SK-N-MC (cell line): Measurements from ENCODE around the gene SYNE1.
"Not testable (repeated sequence)": the region's sequence is repeated elsewhere in the genome, so short reads cannot be mapped to it uniquely, and the experiment has no call there.

Experiments used
- DNase-seq: peaks from one replicate; pipeline ENCODE4 v3.0.0-alpha.2; 2011; ENCODE audit warnings: low read depth, low spot score
- H3K27ac ChIP-seq: fragments of 200-600 bp; sonication (generic); 2 replicates; pipeline ENCODE4 v1.5.1; 2016; ENCODE audit warnings: mixed run types
- H3K36me3 ChIP-seq: fragments of 200-600 bp; sonication (generic); 2 replicates; pipeline ENCODE4 v1.6.1; 2017; ENCODE audit warnings: antibody characterized with exemption, low read length, mixed read lengths; ENCODE audit not compliant: insufficient read depth
- H3K4me3 ChIP-seq: fragments of 200-600 bp; sonication (generic); 2 replicates; pipeline ENCODE4 v1.5.1; 2016
- H3K9ac ChIP-seq: fragments of 200-600 bp; sonication (generic); 2 replicates; pipeline ENCODE4 v1.8.0; 2017; ENCODE audit warnings: mixed run types, mixed read lengths; ENCODE audit not compliant: insufficient read length
- H3K9me3 ChIP-seq: fragments of 200-600 bp; sonication (generic); 2 replicates; pipeline ENCODE4 v1.6.1; 2017; ENCODE audit warnings: low read depth, mild to moderate bottlenecking, antibody characterized with exemption, low read length, moderate library complexity, mixed read lengths
- EZH2 ChIP-seq: fragments of 200-600 bp; sonication (generic); IDR thresholded peaks from one replicate; pipeline ENCODE4 v1.6.1; 2017; ENCODE audit warnings: antibody characterized with exemption
- FOXP2 ChIP-seq: optimal IDR thresholded peaks from 2 replicates; pipeline ENCODE3; 2011; ENCODE audit warnings: mild to moderate bottlenecking, moderate library complexity; ENCODE audit not compliant: insufficient read depth; ENCODE audit errors: extremely low read length, control extremely low read depth
- POLR2AphosphoS5 ChIP-seq: IDR thresholded peaks from 2 replicates; pipeline ENCODE4 v1.6.1; 2012; ENCODE audit warnings: mild to moderate bottlenecking, low read depth, low read length, borderline replicate concordance

SYNE1 gene

DNA sequence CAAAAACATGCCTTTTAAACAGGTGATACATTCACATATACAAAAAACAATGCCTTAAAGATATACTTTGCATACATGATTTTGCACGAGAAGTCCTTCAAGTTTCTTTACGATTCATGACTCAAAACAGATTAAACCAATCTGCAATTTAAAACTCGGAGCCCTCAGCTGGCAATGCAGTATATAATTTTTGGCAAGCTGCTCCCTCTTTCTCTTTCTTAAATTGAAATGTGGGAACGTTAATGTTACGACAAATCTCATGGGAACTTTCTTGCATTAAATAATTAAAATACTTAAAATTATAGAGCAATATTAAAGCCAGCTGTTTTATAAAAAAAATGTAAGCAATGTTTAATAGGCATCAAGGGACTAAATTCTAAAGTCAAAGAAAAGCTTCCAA is 495.1 kb downstream of the SYNE1 start:
- TF ChIP-seq FOXP2 (no peak), POLR2AphosphoS5 (no peak), EZH2 (no peak)

DNA sequence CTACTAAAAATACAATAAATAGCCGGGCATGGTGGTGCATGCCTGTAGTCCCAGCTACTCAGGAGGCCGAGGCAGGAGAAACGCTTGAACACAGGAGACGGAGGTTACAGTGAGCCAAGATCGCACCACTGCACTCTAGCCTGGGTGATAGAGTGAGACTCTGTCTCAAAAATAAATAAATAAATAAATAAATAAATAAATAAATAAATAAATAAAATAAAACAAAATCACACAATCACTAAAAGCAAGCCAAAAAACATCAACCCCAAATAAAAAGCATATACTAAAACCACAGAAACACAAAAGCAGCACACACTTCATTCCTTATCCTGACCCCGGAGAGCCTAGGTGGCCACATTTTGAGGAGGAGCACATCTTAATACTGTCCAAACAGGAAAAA is 498.8 kb downstream of the SYNE1 start:
- not testable (repeated sequence) for H3K36me3 ChIP-seq, H3K9ac ChIP-seq, H3K4me3 ChIP-seq, H3K27ac ChIP-seq, H3K9me3 ChIP-seq, DNase-seq

More for the DNA sequence above, 495.1 kb downstream of the SYNE1 start:
- no peaks in the 10 kb centered on the region for H3K9me3 ChIP-seq
- peaks cover 6% of the 10 kb centered on the region; the same call in 1 of the 2 replicates for H3K36me3 ChIP-seq
- H3K4me3 ChIP-seq, result no peak overlapping the region
- no peak overlapping the region for H3K9ac ChIP-seq
- H3K27ac ChIP-seq, result 0 out of 2 replicates have a peak overlapping the region, but pooled peaks have one; percentile 2
- DNase-seq, result peak; percentile 37

DNA sequence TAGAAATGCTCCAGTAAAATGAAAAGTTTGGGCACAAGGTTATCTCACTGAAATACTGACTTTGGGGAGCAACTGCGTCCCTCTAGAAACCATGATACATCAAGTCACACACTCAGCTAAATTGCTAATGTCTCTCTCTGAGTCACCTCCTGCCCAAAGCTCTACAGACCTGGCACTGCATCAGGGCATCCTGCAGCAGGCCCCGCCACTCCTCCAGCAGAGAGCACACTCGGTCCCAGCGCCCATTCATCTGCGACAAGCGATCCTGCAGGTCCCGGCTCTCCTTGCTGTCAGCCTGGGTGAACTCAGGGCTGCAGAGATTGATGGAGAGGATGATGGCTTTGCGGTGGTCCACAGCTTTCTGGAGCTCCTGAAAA is 500.7 kb downstream of the SYNE1 start:
- H3K9me3 ChIP-seq, result no peaks in the 10 kb centered on the region
- TF ChIP-seq POLR2AphosphoS5 (no peak), EZH2 (no peak), FOXP2 (no peak)
- H3K4me3 ChIP-seq, result no peak overlapping the region
- peaks cover 5% of the 10 kb centered on the region; the same call in 1 of the 2 replicates for H3K36me3 ChIP-seq
- H3K9ac ChIP-seq, result no peak overlapping the region
- no peak for DNase-seq
- no peak overlapping the region for H3K27ac ChIP-seq

DNA sequence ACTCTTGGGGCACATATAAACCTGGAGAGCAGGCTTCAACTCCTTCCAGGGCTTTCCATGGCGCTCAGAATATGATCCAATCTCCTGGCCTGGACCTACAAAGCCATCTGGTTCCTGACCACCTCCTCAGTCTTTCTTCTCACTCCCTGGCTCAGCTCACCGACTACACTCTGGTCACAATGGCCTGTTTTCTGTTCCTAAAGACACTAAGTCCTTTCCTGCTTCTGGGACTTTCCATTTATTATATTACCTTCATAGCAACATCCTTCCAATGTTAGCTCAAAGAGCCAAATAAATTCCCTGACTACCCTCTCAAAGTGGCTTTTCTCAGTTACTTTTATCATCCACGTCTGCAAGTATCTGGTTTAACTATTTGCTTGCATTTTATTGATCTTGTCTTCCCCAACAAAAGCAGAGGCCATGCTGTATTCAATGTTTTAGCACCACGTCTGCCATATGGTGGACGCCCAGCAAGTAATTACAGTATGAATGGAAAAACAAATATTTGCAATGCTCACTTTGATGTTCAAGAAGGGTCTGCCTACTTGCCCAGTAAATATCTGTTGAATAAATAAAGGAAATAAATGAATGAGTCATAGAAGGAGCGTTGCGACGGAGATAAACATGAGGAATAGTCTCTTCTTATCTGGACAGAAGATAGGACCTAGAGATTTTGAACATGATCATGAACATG is 501.3 kb downstream of the SYNE1 start:
- Histone ChIP-seq H3K4me3 (no peak overlapping the region), H3K27ac (no peak overlapping the region), H3K36me3 (peaks cover 5% of the 10 kb centered on the region; the same call in 1 of the 2 replicates), H3K9ac (no peak overlapping the region), H3K9me3 (no peaks in the 10 kb centered on the region)
- no peak for DNase-seq
- no peak for TF ChIP-seq EZH2
- TF ChIP-seq FOXP2, result no peak
- no peak for TF ChIP-seq POLR2AphosphoS5

DNA sequence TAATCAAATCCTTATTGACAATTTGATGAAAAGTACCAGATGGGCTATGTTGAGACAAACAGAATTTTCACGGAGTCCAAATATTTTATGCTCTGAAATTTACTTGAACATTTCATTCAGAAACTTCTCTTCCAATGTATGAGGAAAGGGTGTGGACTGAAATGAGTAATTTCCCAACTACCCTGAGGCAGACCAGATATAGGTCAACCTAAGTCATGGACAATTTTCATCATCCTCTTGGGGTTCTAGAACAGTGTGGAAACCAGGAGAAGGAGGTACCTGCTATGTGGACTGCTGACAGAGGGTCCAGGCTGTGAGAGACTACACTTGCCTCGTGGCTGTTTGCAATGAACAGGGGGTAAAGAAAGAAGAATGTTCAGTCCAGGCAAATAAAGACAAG is 506.7 kb downstream of the SYNE1 start:
- H3K36me3 ChIP-seq, result no peaks in the 10 kb centered on the region; the same call in 1 of the 2 replicates
- no peak overlapping the region for H3K4me3 ChIP-seq
- H3K27ac ChIP-seq, result no peak overlapping the region
- no peaks in the 10 kb centered on the region for H3K9me3 ChIP-seq
- no peak for TF ChIP-seq EZH2
- TF ChIP-seq POLR2AphosphoS5, result no peak
- TF ChIP-seq FOXP2, result no peak
- no peak for DNase-seq
- H3K9ac ChIP-seq, result no peak overlapping the region

DNA sequence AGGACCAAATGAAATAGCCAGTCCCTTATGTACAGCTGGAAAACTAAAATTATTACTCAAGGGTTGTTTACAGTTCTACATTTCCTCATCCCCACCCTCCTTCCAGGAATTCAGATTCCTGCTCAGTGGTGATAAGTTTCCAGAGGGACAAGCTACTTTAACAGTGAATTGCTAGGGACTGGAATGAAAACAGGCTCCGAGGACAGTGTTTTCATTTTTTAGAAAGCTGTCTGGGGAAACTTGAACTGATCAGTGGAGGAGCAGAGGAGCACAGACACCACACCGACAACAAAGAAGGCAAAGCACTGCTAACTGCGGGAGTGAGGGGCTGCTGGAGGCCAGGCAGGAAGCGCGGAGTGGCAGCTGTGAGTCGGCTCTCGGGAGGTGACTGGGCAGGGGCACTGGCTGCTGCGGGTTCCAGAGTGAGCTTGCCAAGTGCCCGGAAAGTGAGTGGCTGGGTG is 507.4 kb downstream of the SYNE1 start:
- H3K27ac ChIP-seq, result no peak overlapping the region
- TF ChIP-seq POLR2AphosphoS5 (no peak), FOXP2 (no peak), EZH2 (no peak)
- no peak for DNase-seq
- H3K9me3 ChIP-seq, result no peaks in the 10 kb centered on the region
- no peak overlapping the region for H3K4me3 ChIP-seq
- H3K9ac ChIP-seq, result no peak overlapping the region
- H3K36me3 ChIP-seq, result no peaks in the 10 kb centered on the region; the same call in 1 of the 2 replicates

DNA sequence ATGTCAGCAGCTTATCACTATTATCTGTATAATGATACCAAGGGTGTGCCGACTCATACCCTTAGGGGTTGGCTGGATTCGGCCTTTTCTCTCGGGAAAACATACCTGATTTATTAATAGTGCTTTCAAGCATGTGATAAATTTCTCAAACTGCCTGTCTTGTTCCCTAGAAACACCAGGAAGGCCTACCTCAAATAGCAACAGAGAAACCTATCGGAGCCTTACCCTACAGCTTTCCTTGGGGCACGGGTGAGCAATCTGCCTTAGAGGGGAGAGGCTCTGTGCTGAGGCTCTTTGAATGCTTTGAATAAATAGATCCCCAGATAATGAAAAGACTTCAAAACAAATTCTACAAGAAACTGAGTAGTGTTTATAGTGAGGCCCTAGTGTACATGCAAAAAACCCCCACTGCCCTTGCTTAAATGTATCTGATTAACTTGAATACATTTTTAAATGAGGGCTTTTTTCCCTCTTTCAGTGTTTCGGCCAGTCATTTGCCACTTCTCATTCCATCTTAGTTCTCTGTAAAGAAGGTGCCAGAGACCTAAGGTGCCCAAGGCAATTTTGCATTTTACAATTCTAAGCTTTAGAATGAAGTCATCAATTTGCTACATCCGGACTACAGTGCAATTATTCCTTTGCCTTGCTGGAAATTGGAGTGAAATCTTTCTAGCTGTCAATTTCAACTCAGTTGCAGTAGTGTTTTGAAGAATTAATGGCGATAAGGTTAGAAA is 509.6 kb downstream of the SYNE1 start:
- Histone ChIP-seq H3K9me3 (no peaks in the 10 kb centered on the region), H3K27ac (peak overlapping the region; percentile 0; the same call in 1 of the 2 replicates), H3K4me3 (no peak overlapping the region), H3K36me3 (no peaks in the 10 kb centered on the region; the same call in 1 of the 2 replicates), H3K9ac (no peak overlapping the region)
- TF ChIP-seq FOXP2, result no peak
- TF ChIP-seq EZH2, result no peak
- TF ChIP-seq POLR2AphosphoS5, result no peak
- no peak for DNase-seq

DNA sequence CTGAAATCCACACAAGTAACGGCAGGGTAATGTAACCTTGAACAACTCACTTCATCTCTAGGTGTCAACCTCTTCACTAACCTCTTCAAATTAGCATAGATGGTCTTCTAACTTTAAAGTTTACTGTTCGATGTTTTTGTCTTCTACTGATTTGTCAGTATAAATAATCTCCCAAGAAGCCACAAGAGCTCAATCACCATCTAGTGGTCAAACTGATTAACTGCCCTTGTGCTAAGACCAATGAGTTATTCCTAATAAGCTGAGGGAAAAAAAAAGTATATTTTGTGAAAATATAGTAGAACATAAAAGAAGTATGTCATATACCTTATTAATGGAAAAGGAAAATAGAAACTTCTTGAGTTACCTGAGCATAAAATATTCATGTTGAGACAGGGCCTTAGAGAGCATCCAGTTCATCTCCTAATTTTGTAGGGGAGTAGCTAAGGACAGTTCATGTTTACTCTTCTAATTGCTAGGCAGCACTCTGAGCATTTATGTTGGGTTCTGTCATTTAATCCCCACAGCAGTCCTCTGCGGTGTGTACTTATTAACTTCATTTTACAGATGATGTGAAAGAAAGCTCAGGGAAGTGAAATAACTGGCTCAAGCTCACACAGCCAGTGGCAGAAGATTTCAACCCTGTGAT is 512.6 kb downstream of the SYNE1 start:
- no peak for TF ChIP-seq EZH2
- no peak for TF ChIP-seq POLR2AphosphoS5
- Histone ChIP-seq H3K4me3 (no peak overlapping the region), H3K9ac (no peak overlapping the region), H3K9me3 (no peaks in the 10 kb centered on the region), H3K36me3 (no peaks in the 10 kb centered on the region), H3K27ac (no peak overlapping the region)
- no peak for DNase-seq
